Ascending aorta (tissue), 2 donors: ENCODE results near the gene ASB7. TPM values are rescaled to one million over a fixed set of nuclear protein-coding genes. Genes with fewer than 3 reads are reported as not detected.

Source experiments
- DNase-seq, 2 donors: peaks; one replicate each; pipeline ENCODE4 v3.0.0-alpha.2; 2019; ENCODE audit warnings: low spot score in 2 of 2
- H3K27ac ChIP-seq, 2 donors: fragments of 200-600 bp; sonication (generic); one replicate each; pipeline ENCODE4 v1.5.1; 2016 to 2017; ENCODE audit warnings: mild to moderate bottlenecking in 1 of 2
- H3K27me3 ChIP-seq: fragments of 200-600 bp; sonication (generic); one replicate; pipeline ENCODE4 v1.5.1; 2017
- H3K36me3 ChIP-seq, 2 donors: fragments of 200-600 bp; sonication (generic); one replicate each; pipeline ENCODE4 v1.5.1; 2016
- H3K4me1 ChIP-seq, 2 donors: fragments of 200-600 bp; sonication (generic); one replicate each; pipeline ENCODE4 v1.5.1; 2016 to 2017; ENCODE audit warnings: mild to moderate bottlenecking in 1 of 2
- H3K4me3 ChIP-seq, 2 donors: fragments of 200-600 bp; sonication (generic); one replicate each; pipeline ENCODE4 v1.5.1; 2016 to 2017; ENCODE audit warnings: mild to moderate bottlenecking in 1 of 2
- H3K9me3 ChIP-seq, 2 donors: fragments of 200-600 bp; sonication (generic); one replicate each; pipeline ENCODE4 v1.5.1; 2016
- intact Hi-C: fragments of 100-400 bp; cut with DNase I; formaldehyde crosslinking; loops from one replicate; pipeline ENCODE4 v1.15.1; 2023
- total RNA-seq: library from RNA; depleted of rRNA; stranded (reverse); fragments of >200 nt; gene quantifications from one replicate; pipeline ENCODE4 v1.1.0, GENCODE V29; 2016
- TF ChIP-seq, protein P1 (sequence below), 3 experiments: fragments of 200-600 bp in 2 of 3; fragments of 450-650 bp in 1 of 3; sonication (generic) in 2 of 3; IDR thresholded peaks; one replicate each; pipeline ENCODE4 v1.5.1; 2016 to 2019; ENCODE audit warnings: antibody characterized with exemption in 3 of 3, mild to moderate bottlenecking in 1 of 3, moderate library complexity in 1 of 3

Gene ASB7
- total RNA-seq, 1 donor from 2014 or later = 9.3 TPM

DNA sequence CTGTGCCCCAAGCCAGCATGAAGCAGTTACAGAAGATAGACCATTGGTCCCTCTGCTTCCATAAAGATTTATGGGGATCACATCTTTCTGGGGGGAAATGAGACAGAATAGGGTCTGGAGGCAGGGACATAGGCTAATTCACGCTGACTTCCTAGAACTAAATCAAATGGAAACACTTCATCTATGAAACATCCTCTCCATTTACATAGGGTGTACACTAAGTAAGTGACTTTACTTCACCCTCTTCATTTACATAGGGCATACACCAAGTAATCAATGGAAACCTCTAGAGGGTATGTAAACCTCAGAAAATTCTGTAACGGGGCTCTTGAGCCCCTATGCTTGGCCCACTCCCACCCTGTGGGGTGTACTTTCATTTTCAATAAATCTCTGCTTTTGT, 10.6 kb upstream of the ASB7 start:
- intact Hi-C loops = no loop called here
- H3K27me3 ChIP-seq = no peaks in the 10 kb centered on the region
- DNase-seq = no peak
- no peak overlapping the region for H3K27ac ChIP-seq
- H3K4me1 ChIP-seq = no peaks in the 10 kb centered on the region
- TF ChIP-seq, protein P1, sequence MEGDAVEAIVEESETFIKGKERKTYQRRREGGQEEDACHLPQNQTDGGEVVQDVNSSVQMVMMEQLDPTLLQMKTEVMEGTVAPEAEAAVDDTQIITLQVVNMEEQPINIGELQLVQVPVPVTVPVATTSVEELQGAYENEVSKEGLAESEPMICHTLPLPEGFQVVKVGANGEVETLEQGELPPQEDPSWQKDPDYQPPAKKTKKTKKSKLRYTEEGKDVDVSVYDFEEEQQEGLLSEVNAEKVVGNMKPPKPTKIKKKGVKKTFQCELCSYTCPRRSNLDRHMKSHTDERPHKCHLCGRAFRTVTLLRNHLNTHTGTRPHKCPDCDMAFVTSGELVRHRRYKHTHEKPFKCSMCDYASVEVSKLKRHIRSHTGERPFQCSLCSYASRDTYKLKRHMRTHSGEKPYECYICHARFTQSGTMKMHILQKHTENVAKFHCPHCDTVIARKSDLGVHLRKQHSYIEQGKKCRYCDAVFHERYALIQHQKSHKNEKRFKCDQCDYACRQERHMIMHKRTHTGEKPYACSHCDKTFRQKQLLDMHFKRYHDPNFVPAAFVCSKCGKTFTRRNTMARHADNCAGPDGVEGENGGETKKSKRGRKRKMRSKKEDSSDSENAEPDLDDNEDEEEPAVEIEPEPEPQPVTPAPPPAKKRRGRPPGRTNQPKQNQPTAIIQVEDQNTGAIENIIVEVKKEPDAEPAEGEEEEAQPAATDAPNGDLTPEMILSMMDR (IDR thresholded peaks at IDR 0.05) = no peak
- H3K36me3 ChIP-seq = no peaks in the 10 kb centered on the region
- H3K4me3 ChIP-seq = no peak overlapping the region
- no peaks in the 10 kb centered on the region for H3K9me3 ChIP-seq

- TF ChIP-seq, protein P1 (IDR thresholded peaks at IDR 0.05) = no peak
- Histone ChIP-seq H3K36me3 (no peaks in the 10 kb centered on the region), H3K27ac (no peak overlapping the region), H3K27me3 (no peaks in the 10 kb centered on the region), H3K9me3 (no peaks in the 10 kb centered on the region), H3K4me3 (no peak overlapping the region), H3K4me1 (no peaks in the 10 kb centered on the region)
- no peak for DNase-seq
- intact Hi-C loops = no loop called here
These were observed 9.5 kb upstream of the ASB7 start for GRCh38 chr15:100592898-100593297.

- H3K9me3 ChIP-seq = no peaks in the 10 kb centered on the region
- no peaks in the 10 kb centered on the region for H3K4me1 ChIP-seq
- TF ChIP-seq, protein P1 (IDR thresholded peaks at IDR 0.05) = no peak
- intact Hi-C loops = no loop called here
- H3K4me3 ChIP-seq = no peak overlapping the region
- H3K36me3 ChIP-seq = no peaks in the 10 kb centered on the region
- DNase-seq = no peak
- H3K27me3 ChIP-seq = no peaks in the 10 kb centered on the region
- H3K27ac ChIP-seq = no peak overlapping the region
These were observed 9.0 kb upstream of the ASB7 start for GRCh38 chr15:100593431-100593830.

DNA sequence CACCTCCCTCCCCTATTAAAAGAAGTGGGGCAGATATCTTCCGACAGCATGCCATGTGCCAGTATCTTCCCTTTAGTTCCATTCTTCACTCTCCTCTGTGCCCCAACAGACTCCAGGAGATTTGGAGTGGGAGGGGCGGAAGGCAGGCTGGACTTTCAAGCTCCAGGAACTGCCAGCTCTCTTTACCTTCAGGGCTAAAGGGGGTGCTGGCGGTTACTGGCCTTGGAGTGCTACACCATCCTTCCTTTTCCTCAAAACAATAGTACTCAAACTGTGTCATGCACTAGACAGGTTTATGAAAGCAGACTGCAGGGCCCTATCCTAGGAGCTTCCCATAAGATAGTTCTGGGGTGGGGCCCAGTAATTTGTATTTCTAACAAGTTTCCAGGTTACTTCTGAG, 6.4 kb upstream of the ASB7 start:
- H3K9me3 ChIP-seq = no peaks in the 10 kb centered on the region
- no peaks in the 10 kb centered on the region for H3K27me3 ChIP-seq
- no peak overlapping the region for H3K4me3 ChIP-seq
- H3K36me3 ChIP-seq = no peaks in the 10 kb centered on the region
- peaks cover 4% of the 10 kb centered on the region in 2 donors for H3K4me1 ChIP-seq
- intact Hi-C loops = no loop called here
- H3K27ac ChIP-seq = no peak overlapping the region
- no peak for DNase-seq
- TF ChIP-seq, protein P1 (IDR thresholded peaks at IDR 0.05) = no peak

DNA sequence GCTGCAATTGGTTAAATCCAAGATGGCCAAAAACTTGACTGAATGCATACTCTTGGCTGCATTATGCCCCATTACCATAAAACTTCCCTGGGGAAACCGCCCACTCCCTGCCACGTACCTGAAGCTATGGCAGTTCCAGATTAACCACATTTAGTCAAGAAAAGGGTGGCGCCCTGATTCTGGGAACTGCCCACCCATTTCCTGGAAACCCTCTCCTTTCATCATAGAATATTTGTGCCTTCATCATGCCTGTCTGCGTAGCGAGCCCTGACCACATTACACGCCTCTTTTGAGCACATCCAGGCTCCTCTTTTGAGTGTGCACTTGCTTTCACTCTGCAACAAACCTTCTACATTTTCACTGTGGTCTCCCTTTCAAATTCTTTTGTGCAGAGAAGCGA, 5.6 kb upstream of the ASB7 start:
- intact Hi-C loops = no loop called here
- H3K4me3 ChIP-seq = no peak overlapping the region
- H3K36me3 ChIP-seq = no peaks in the 10 kb centered on the region
- H3K4me1 ChIP-seq = peaks cover 4 to 7% of the 10 kb centered on the region in 2 donors
- no peaks in the 10 kb centered on the region for H3K27me3 ChIP-seq
- H3K27ac ChIP-seq = no peak overlapping the region
- no peaks in the 10 kb centered on the region for H3K9me3 ChIP-seq
- peak in 1 of 2 donors; percentile 67 for DNase-seq
- TF ChIP-seq, protein P1 (IDR thresholded peaks at IDR 0.05) = no peak

- Histone ChIP-seq H3K36me3 (no peaks in the 10 kb centered on the region), H3K9me3 (no peaks in the 10 kb centered on the region), H3K27ac (no peak overlapping the region), H3K4me3 (no peak overlapping the region), H3K4me1 (peaks cover 4 to 7% of the 10 kb centered on the region in 2 donors), H3K27me3 (no peaks in the 10 kb centered on the region)
- TF ChIP-seq, protein P1 (IDR thresholded peaks at IDR 0.05) = no peak
- no peak for DNase-seq
- intact Hi-C loops = no loop called here
These were observed 4.5 kb upstream of the ASB7 start for GRCh38 chr15:100597862-100598261.
